ENCODE data around the gene TTC5.
A peak's percentile ranks its signal among the peaks of the same experiment; 100 is the strongest.

DNA sequence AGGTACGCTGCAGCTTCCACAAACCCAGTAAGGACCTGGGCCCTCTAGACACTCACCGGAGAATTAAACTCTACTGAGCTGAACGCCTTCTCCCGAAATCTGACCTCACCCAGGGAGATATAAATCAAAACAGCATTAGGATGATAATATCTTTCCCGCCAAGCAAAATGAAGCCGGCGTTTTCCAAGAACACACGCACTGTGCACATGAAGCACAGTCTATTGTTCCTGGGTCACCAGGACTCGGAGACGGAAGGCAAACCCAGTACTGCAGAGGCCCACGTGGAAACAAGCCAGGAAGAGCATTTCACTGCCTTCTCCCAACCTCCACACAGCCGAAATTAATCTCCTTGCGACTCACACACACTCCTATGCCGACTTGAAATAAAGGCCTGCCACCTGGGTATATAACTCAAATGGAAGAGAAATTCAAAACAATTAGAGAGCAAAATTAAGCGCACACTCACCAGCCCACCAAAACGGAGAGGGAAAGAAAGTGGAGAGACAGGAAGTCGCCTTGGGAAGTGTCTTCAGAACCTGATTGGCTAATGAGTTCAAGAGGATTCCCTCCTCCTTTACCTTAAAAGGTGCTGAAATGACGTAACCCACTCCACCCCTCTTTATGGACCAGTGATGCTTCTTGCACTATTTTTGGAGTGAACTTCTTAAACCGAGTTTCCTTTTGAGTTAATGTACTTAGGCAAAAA is 27.2 kb upstream of the TTC5 start, which contains the start of gene CCNB1IP1:
- TF ChIP-seq, protein P1, sequence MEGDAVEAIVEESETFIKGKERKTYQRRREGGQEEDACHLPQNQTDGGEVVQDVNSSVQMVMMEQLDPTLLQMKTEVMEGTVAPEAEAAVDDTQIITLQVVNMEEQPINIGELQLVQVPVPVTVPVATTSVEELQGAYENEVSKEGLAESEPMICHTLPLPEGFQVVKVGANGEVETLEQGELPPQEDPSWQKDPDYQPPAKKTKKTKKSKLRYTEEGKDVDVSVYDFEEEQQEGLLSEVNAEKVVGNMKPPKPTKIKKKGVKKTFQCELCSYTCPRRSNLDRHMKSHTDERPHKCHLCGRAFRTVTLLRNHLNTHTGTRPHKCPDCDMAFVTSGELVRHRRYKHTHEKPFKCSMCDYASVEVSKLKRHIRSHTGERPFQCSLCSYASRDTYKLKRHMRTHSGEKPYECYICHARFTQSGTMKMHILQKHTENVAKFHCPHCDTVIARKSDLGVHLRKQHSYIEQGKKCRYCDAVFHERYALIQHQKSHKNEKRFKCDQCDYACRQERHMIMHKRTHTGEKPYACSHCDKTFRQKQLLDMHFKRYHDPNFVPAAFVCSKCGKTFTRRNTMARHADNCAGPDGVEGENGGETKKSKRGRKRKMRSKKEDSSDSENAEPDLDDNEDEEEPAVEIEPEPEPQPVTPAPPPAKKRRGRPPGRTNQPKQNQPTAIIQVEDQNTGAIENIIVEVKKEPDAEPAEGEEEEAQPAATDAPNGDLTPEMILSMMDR (IDR thresholded peaks at IDR 0.05), result no peak
- TF ChIP-seq POLR2A (IDR thresholded peaks at IDR 0.05) (no peak), POLR2AphosphoS5 (IDR thresholded peaks at IDR 0.05) (peak; percentile 43 to 89 (median 81))

Measured in breast epithelium (tissue), 3 donors.